ENCODE results near the gene KRTAP21-1. TPM values are rescaled to one million over a fixed set of nuclear protein-coding genes. Genes with fewer than 3 reads are reported as not detected.

The KRTAP21-1 gene
- total and polyA plus RNA-seq, 9 donors, result not detected

Small RNAs within 50 kb of the gene (small RNA-seq; reads per million reads assigned to genes)
- gene AP000244.1 (not detected), gene KRTAP21-3 (not detected), gene KRTAP8-2P (not detected)

Other genes with a start within 250 kb of the KRTAP21-1 start
- gene KRTAP19-6, start 213.6 kb downstream of the KRTAP21-1 start, total RNA-seq, result not detected
- gene KRTAP19-6, start 213.6 kb downstream of the KRTAP21-1 start, polyA plus RNA-seq, result not detected
- gene KRTAP19-7, start 194.1 kb downstream of the KRTAP21-1 start, total RNA-seq, result not detected
- gene KRTAP19-7, start 194.1 kb downstream of the KRTAP21-1 start, polyA plus RNA-seq, result not detected
- not detected for gene KRTAP22-2, start 165.0 kb downstream of the KRTAP21-1 start, total RNA-seq
- not detected for gene KRTAP22-2, start 165.0 kb downstream of the KRTAP21-1 start, polyA plus RNA-seq
- not detected for gene KRTAP6-3, start 163.0 kb downstream of the KRTAP21-1 start, total RNA-seq
- not detected for gene KRTAP6-3, start 163.0 kb downstream of the KRTAP21-1 start, polyA plus RNA-seq
- gene KRTAP6-2, start 156.5 kb downstream of the KRTAP21-1 start, total RNA-seq, result not detected
- gene KRTAP6-2, start 156.5 kb downstream of the KRTAP21-1 start, polyA plus RNA-seq, result not detected
- not detected for gene KRTAP22-1, start 154.3 kb downstream of the KRTAP21-1 start, total RNA-seq
- gene KRTAP22-1, start 154.3 kb downstream of the KRTAP21-1 start, polyA plus RNA-seq, result not detected
- gene KRTAP6-1, start 141.5 kb downstream of the KRTAP21-1 start, total RNA-seq, result not detected
- gene KRTAP6-1, start 141.5 kb downstream of the KRTAP21-1 start, polyA plus RNA-seq, result not detected
- gene KRTAP20-1, start 139.0 kb downstream of the KRTAP21-1 start, total RNA-seq, result not detected
- gene KRTAP20-1, start 139.0 kb downstream of the KRTAP21-1 start, polyA plus RNA-seq, result not detected
- not detected for gene KRTAP20-4, start 134.8 kb downstream of the KRTAP21-1 start, total RNA-seq
- gene KRTAP20-4, start 134.8 kb downstream of the KRTAP21-1 start, polyA plus RNA-seq, result not detected
- not detected for gene KRTAP20-2, start 120.2 kb downstream of the KRTAP21-1 start, total RNA-seq
- gene KRTAP20-2, start 120.2 kb downstream of the KRTAP21-1 start, polyA plus RNA-seq, result not detected
- not detected for gene KRTAP20-3, start 112.6 kb downstream of the KRTAP21-1 start, total RNA-seq
- gene KRTAP20-3, start 112.6 kb downstream of the KRTAP21-1 start, polyA plus RNA-seq, result not detected
- gene KRTAP21-3, start 36.7 kb downstream of the KRTAP21-1 start, total RNA-seq, result not detected
- gene KRTAP21-3, start 36.7 kb downstream of the KRTAP21-1 start, polyA plus RNA-seq, result not detected
- not detected for gene KRTAP21-2, start 8.2 kb downstream of the KRTAP21-1 start, total RNA-seq
- gene KRTAP21-2, start 8.2 kb downstream of the KRTAP21-1 start, polyA plus RNA-seq, result not detected
- gene KRTAP8-1, start 57.8 kb upstream of the KRTAP21-1 start, total RNA-seq, result not detected
- not detected for gene KRTAP8-1, start 57.8 kb upstream of the KRTAP21-1 start, polyA plus RNA-seq
- gene KRTAP7-1, start 74.3 kb upstream of the KRTAP21-1 start, total RNA-seq, result not detected
- gene KRTAP7-1, start 74.3 kb upstream of the KRTAP21-1 start, polyA plus RNA-seq, result not detected
- not detected for gene KRTAP11-1, start 126.2 kb upstream of the KRTAP21-1 start, total RNA-seq
- gene KRTAP11-1, start 126.2 kb upstream of the KRTAP21-1 start, polyA plus RNA-seq, result not detected